Skin of body (tissue), 2 donors: ENCODE data around the gene GPR132. TPM values are rescaled to one million over a fixed set of nuclear protein-coding genes. Genes with fewer than 3 reads are reported as not detected.

ENCODE experiments used
- DNase-seq: peaks from one replicate; lab custom pipeline; 2025; lab: John Stamatoyannopoulos, UW
- total RNA-seq: library from RNA; depleted of rRNA; stranded (reverse); fragments of >200 nt; gene quantifications from one replicate; pipeline ENCODE4 v1.2.3, GENCODE V29; 2014

GPR132 gene
- total RNA-seq, 1 donor from 2014 or later, result 1.6 TPM

- DNase-seq, result no peak
Observed at GRCh38 chr14:105023144-105023543, 42.1 kb downstream of the GPR132 start.

- DNase-seq, result no peak
Observed at GRCh38 chr14:105022276-105022670, 43.0 kb downstream of the GPR132 start.

GRCh38 chr14:105021656-105022275, 43.5 kb downstream of the GPR132 start:
- DNase-seq, result peak; percentile 73

- peak; percentile 95 for DNase-seq
Observed at GRCh38 chr14:105020815-105021655, 44.2 kb downstream of the GPR132 start, which contains the start of gene CDCA4. TSS of gene CDCA4 (minus strand) at chr14:105021083. CDS start at chr14:105011929, 9,154 bp downstream.

- DNase-seq, result no peak
Observed at GRCh38 chr14:105019861-105020814, 45.1 kb downstream of the GPR132 start.

GRCh38 chr14:105018414-105018813, 46.8 kb downstream of the GPR132 start:
- DNase-seq, result no peak

- no peak for DNase-seq
Observed at GRCh38 chr14:105015905-105016304, 49.3 kb downstream of the GPR132 start.

- DNase-seq, result no peak
Observed at GRCh38 chr14:105015242-105015641, 50.0 kb downstream of the GPR132 start.

- no peak for DNase-seq
Observed at GRCh38 chr14:105014631-105015030, 50.6 kb downstream of the GPR132 start.

- DNase-seq, result no peak
Observed at GRCh38 chr14:105014032-105014431, 51.2 kb downstream of the GPR132 start.

GRCh38 chr14:105013150-105013785, 52.0 kb downstream of the GPR132 start:
- DNase-seq, result no peak

- DNase-seq, result no peak
Observed at GRCh38 chr14:105012171-105012985, 52.9 kb downstream of the GPR132 start.

GRCh38 chr14:105011312-105011990, 53.8 kb downstream of the GPR132 start:
- DNase-seq, result no peak

- no peak for DNase-seq
Observed at GRCh38 chr14:105010891-105011291, 54.3 kb downstream of the GPR132 start.

- DNase-seq, result no peak
Observed at GRCh38 chr14:105010106-105010505, 55.1 kb downstream of the GPR132 start.

- DNase-seq, result no peak
Observed at GRCh38 chr14:105007593-105008264, 57.5 kb downstream of the GPR132 start.

GRCh38 chr14:105006831-105007592, 58.2 kb downstream of the GPR132 start:
- no peak for DNase-seq
